Measurements from ENCODE around the gene ACTL6B. TPM values are rescaled to one million over a fixed set of nuclear protein-coding genes. Genes with fewer than 3 reads are reported as not detected.
A peak's percentile ranks its signal among the peaks of the same experiment; 100 is the strongest.

ACTL6B gene
- total and polyA plus RNA-seq, 2 experiments from 2014 or later: not detected

GRCh38 chr7:100693312-100694097 is 37.3 kb upstream of the ACTL6B start:
- DNase-seq (ENCODE audit: low read depth in 1 of 2, low spot score in 1 of 2): peak in 1 of 2 donors; percentile 63
- Histone ChIP-seq H3K27ac (peak overlapping the region; percentile 93), H3K9me3 (ENCODE audit: low read depth) (no peaks in the 10 kb centered on the region), H3K27me3 (no peaks in the 10 kb centered on the region), H3K4me1 (ENCODE audit: low read depth) (peaks cover 16% of the 10 kb centered on the region), H3K4me3 (peak overlapping the region; percentile 95), H3K36me3 (no peaks in the 10 kb centered on the region)
- no peak for TF ChIP-seq CTCF (IDR thresholded peaks at IDR 0.05; ENCODE audit: low read depth, low read length)

- Histone ChIP-seq H3K9me3 (ENCODE audit: low read depth) (no peaks in the 10 kb centered on the region), H3K36me3 (peaks cover 7% of the 10 kb centered on the region), H3K27me3 (no peaks in the 10 kb centered on the region), H3K4me1 (ENCODE audit: low read depth) (peaks cover 16% of the 10 kb centered on the region), H3K27ac (no peak overlapping the region), H3K4me3 (peak overlapping the region; percentile 95)
- DNase-seq (ENCODE audit: low read depth in 1 of 2, low spot score in 1 of 2): no peak
- no peak for TF ChIP-seq CTCF (IDR thresholded peaks at IDR 0.05; ENCODE audit: low read depth, low read length)
Measured at GRCh38 chr7:100692578-100692961, 36.3 kb upstream of the ACTL6B start.

GRCh38 chr7:100691676-100692577 is 35.7 kb upstream of the ACTL6B start:
- Histone ChIP-seq H3K27me3 (no peaks in the 10 kb centered on the region), H3K9me3 (ENCODE audit: low read depth) (no peaks in the 10 kb centered on the region), H3K36me3 (peaks cover 13% of the 10 kb centered on the region), H3K27ac (no peak overlapping the region), H3K4me3 (peak overlapping the region; percentile 2), H3K4me1 (ENCODE audit: low read depth) (peaks cover 16% of the 10 kb centered on the region)
- peak; percentile 92 for TF ChIP-seq CTCF (IDR thresholded peaks at IDR 0.05; ENCODE audit: low read depth, low read length)
- DNase-seq (ENCODE audit: low read depth in 1 of 2, low spot score in 1 of 2): peak; percentile 78 to 90

GRCh38 chr7:100689230-100690135 is 33.2 kb upstream of the ACTL6B start:
- H3K27ac ChIP-seq: no peak overlapping the region
- no peak overlapping the region for H3K4me3 ChIP-seq
- H3K4me1 ChIP-seq (ENCODE audit: low read depth): peaks cover 16% of the 10 kb centered on the region
- TF ChIP-seq CTCF (IDR thresholded peaks at IDR 0.05; ENCODE audit: low read depth, low read length): no peak
- H3K9me3 ChIP-seq (ENCODE audit: low read depth): no peaks in the 10 kb centered on the region
- H3K36me3 ChIP-seq: peaks cover 28% of the 10 kb centered on the region
- no peaks in the 10 kb centered on the region for H3K27me3 ChIP-seq
- DNase-seq (ENCODE audit: low read depth in 1 of 2, low spot score in 1 of 2): no peak

- Histone ChIP-seq H3K4me1 (ENCODE audit: low read depth) (peaks cover 16% of the 10 kb centered on the region), H3K27ac (no peak overlapping the region), H3K4me3 (no peak overlapping the region), H3K27me3 (no peaks in the 10 kb centered on the region), H3K9me3 (ENCODE audit: low read depth) (no peaks in the 10 kb centered on the region), H3K36me3 (peaks cover 36% of the 10 kb centered on the region)
- no peak for DNase-seq (ENCODE audit: low read depth in 1 of 2, low spot score in 1 of 2)
- TF ChIP-seq CTCF (IDR thresholded peaks at IDR 0.05; ENCODE audit: low read depth, low read length): no peak
Measured at GRCh38 chr7:100688326-100688860, 32.1 kb upstream of the ACTL6B start.
